ENCODE measurements around the gene LIN28B.

LIN28B gene

GRCh38 chr6:104928141-104928540 is 28.8 kb upstream of the LIN28B start:
- H3K79me2 ChIP-seq, result no peaks in the 10 kb centered on the region
- H3K27me3 ChIP-seq (ENCODE audit: control insufficient read depth, insufficient read depth, low read length), result no peaks in the 10 kb centered on the region
- H3K4me2 ChIP-seq (ENCODE audit: low read length), result no peak overlapping the region
- no peaks in the 10 kb centered on the region for H3K4me1 ChIP-seq
- H2AFZ ChIP-seq, result no peak overlapping the region
- no peak overlapping the region for H3K27ac ChIP-seq
- H3K9ac ChIP-seq, result no peak overlapping the region
- TF ChIP-seq, protein P1, sequence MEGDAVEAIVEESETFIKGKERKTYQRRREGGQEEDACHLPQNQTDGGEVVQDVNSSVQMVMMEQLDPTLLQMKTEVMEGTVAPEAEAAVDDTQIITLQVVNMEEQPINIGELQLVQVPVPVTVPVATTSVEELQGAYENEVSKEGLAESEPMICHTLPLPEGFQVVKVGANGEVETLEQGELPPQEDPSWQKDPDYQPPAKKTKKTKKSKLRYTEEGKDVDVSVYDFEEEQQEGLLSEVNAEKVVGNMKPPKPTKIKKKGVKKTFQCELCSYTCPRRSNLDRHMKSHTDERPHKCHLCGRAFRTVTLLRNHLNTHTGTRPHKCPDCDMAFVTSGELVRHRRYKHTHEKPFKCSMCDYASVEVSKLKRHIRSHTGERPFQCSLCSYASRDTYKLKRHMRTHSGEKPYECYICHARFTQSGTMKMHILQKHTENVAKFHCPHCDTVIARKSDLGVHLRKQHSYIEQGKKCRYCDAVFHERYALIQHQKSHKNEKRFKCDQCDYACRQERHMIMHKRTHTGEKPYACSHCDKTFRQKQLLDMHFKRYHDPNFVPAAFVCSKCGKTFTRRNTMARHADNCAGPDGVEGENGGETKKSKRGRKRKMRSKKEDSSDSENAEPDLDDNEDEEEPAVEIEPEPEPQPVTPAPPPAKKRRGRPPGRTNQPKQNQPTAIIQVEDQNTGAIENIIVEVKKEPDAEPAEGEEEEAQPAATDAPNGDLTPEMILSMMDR (IDR thresholded peaks at IDR 0.05), result no peak
- no peak overlapping the region for H3K4me3 ChIP-seq (ENCODE audit: low read depth, low read length)
- H3K9me3 ChIP-seq (ENCODE audit: control insufficient read depth, low read length), result no peaks in the 10 kb centered on the region
- no peaks in the 10 kb centered on the region for H3K36me3 ChIP-seq (ENCODE audit: control insufficient read depth, insufficient read depth, low read length)

GRCh38 chr6:104929353-104929752 is 27.6 kb upstream of the LIN28B start:
- no peak overlapping the region for H3K4me3 ChIP-seq (ENCODE audit: low read depth, low read length)
- TF ChIP-seq, protein P1 (IDR thresholded peaks at IDR 0.05), result no peak
- H3K4me1 ChIP-seq, result no peaks in the 10 kb centered on the region
- no peak overlapping the region for H3K27ac ChIP-seq
- H3K36me3 ChIP-seq (ENCODE audit: control insufficient read depth, insufficient read depth, low read length), result no peaks in the 10 kb centered on the region
- no peaks in the 10 kb centered on the region for H3K9me3 ChIP-seq (ENCODE audit: control insufficient read depth, low read length)
- H3K27me3 ChIP-seq (ENCODE audit: control insufficient read depth, insufficient read depth, low read length), result no peaks in the 10 kb centered on the region
- H2AFZ ChIP-seq, result no peak overlapping the region
- H3K9ac ChIP-seq, result no peak overlapping the region
- no peaks in the 10 kb centered on the region for H3K79me2 ChIP-seq
- H3K4me2 ChIP-seq (ENCODE audit: low read length), result no peak overlapping the region

GRCh38 chr6:104930939-104931338 is 26.0 kb upstream of the LIN28B start:
- H3K4me1 ChIP-seq, result no peaks in the 10 kb centered on the region
- H3K9ac ChIP-seq, result no peak overlapping the region
- no peak overlapping the region for H2AFZ ChIP-seq
- H3K36me3 ChIP-seq (ENCODE audit: control insufficient read depth, insufficient read depth, low read length), result no peaks in the 10 kb centered on the region
- TF ChIP-seq, protein P1 (IDR thresholded peaks at IDR 0.05), result no peak
- H3K79me2 ChIP-seq, result no peaks in the 10 kb centered on the region
- no peak overlapping the region for H3K4me2 ChIP-seq (ENCODE audit: low read length)
- H3K4me3 ChIP-seq (ENCODE audit: low read depth, low read length), result no peak overlapping the region
- H3K9me3 ChIP-seq (ENCODE audit: control insufficient read depth, low read length), result no peaks in the 10 kb centered on the region
- no peak overlapping the region for H3K27ac ChIP-seq
- H3K27me3 ChIP-seq (ENCODE audit: control insufficient read depth, insufficient read depth, low read length), result no peaks in the 10 kb centered on the region

DNA sequence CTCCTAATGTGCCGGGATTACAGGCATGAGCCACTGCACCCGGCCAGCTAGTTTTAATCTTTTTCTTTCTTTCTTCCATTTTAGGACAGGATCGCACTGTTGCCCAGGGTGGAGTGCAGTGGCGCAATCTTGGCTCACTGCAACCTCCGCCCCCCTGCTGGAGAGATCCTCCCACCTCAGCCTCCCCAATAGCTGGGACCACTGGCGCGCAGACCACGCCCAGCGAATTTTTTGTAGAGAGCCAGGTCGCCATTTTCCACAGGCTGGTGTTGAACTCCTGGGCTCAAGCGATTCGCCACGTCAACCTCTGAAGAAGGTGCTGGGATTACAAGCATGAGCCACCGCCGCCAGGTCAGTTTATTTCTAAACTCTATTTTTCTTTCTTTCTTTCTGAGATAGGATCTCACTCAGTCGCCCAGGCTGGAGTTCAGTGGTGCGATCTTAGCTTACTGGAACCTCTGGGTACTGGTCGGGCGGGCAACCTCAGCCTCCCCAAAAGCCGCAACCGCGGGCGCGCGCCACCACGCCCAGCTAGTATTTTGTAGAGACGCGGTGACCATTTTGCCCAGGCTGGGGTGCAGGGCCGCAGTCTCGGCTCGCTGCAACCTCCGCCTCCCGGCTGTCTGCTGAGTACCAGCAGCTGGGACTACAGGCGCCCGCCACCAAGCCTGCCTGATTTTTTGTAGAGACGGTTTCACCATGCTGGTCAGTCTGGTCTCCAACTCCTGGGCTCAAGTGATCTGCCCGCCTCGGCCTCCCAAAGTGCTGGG is 20.0 kb upstream of the LIN28B start:
- Histone ChIP-seq H3K9ac (no peak overlapping the region), H3K79me2 (no peaks in the 10 kb centered on the region), H3K9me3 (ENCODE audit: control insufficient read depth, low read length) (peaks cover 6% of the 10 kb centered on the region), H3K27me3 (ENCODE audit: control insufficient read depth, insufficient read depth, low read length) (peaks cover 9% of the 10 kb centered on the region), H3K4me3 (ENCODE audit: low read depth, low read length) (no peak overlapping the region), H2AFZ (no peak overlapping the region), H3K4me2 (ENCODE audit: low read length) (no peak overlapping the region), H3K36me3 (ENCODE audit: control insufficient read depth, insufficient read depth, low read length) (peaks cover 4% of the 10 kb centered on the region), H3K27ac (no peak overlapping the region), H3K4me1 (no peaks in the 10 kb centered on the region)
- TF ChIP-seq, protein P1 (IDR thresholded peaks at IDR 0.05), result no peak

Measured in parathyroid adenoma (tissue), 2 donors.